ENCODE results near the gene MLYCD.

MLYCD gene

DNA sequence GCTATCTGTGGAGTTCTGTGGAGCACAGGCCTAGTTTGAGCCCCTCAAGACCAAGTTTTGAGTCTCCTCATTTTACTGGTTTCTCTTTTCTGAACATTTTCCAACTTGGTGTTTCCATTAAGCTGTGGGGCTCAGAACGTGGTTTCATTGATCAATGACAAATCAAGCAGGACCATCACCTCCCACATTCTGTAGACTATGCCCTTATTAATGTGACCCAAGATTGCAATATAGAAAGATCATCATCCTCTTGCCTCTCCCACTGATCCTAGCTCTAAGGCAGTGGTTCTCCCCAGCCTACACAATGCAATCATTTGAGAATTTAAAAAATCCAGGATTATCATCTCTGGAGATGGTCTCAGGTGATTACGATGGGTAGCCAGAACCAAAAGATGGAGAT lies 38.4 kb downstream of the MLYCD start:
- TF ChIP-seq, protein P1, sequence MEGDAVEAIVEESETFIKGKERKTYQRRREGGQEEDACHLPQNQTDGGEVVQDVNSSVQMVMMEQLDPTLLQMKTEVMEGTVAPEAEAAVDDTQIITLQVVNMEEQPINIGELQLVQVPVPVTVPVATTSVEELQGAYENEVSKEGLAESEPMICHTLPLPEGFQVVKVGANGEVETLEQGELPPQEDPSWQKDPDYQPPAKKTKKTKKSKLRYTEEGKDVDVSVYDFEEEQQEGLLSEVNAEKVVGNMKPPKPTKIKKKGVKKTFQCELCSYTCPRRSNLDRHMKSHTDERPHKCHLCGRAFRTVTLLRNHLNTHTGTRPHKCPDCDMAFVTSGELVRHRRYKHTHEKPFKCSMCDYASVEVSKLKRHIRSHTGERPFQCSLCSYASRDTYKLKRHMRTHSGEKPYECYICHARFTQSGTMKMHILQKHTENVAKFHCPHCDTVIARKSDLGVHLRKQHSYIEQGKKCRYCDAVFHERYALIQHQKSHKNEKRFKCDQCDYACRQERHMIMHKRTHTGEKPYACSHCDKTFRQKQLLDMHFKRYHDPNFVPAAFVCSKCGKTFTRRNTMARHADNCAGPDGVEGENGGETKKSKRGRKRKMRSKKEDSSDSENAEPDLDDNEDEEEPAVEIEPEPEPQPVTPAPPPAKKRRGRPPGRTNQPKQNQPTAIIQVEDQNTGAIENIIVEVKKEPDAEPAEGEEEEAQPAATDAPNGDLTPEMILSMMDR (IDR thresholded peaks at IDR 0.05) = no peak

DNA sequence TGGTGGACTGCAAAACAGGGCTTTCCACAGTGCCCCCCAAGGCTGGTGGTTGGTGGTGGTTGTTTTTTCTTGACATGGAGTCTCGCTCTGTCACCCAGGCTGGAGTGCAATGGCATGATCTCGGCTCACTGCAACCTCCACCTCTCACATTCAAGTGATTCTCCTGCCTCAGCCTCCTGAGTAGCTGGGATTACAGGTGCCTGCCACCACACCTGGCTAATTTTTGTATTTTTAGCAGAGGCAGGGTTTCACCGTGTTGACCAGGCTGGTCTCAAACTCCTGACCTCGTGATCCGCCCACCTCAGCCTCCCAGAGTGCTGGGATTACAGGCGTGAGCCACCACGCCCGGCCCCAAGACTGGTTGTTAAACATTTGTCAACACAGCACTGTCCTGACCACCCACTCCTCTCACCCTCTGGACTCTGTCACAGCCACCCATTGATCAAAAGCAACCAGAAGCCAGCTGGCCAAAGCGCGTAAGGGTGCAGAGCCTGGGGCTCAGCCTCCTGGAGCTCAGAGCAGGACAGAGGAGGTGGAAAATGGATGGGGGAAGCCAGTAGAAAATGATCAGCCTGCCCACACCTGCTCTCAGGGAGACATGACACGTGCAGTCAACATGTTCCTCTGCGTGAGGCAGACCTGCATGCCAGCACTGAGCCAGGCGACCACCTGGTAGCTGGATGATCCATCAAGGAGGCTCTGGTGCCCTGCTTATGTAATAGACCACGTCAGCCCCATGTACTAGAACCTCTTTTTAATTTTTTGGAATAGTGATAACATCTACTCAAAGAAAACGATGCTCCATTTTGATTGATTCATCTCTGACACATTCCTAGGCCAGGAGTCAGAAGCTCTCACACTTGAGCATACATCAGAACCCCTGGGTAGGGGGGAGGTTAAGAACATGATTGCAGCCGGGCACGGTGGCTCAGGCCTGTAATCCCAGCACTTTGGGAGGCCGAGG lies 39.3 kb downstream of the MLYCD start:
- TF ChIP-seq, protein P1 (IDR thresholded peaks at IDR 0.05) = no peak

DNA sequence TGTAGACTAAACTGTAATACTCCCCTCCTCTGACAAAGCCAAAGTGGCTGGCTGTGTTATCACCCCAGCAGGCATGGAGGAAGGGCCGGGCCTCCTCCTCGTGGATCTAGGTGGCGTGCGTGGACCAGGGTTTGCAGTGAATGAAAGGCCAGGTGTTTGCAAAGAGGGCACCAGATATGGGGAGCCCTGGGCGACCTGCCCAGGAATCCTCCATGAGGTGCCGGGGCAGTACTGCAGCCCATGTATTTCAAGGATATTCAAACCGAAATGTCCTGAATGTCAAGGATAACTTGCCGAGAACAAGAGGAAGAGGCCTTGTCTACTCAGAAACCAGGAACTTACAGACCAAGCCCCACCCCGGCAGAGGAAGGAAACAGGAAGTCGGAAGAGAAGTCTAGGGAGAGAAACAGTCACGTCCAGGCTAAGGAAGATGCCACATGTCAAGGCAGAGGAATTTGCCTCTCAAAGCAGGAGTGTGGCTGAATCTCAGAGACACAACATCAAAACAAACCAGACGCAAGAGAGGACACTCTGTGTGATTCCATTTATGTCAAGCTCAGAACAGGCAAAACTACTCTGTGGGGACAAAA lies 40.4 kb downstream of the MLYCD start:
- TF ChIP-seq, protein P1 (IDR thresholded peaks at IDR 0.05) = no peak

DNA sequence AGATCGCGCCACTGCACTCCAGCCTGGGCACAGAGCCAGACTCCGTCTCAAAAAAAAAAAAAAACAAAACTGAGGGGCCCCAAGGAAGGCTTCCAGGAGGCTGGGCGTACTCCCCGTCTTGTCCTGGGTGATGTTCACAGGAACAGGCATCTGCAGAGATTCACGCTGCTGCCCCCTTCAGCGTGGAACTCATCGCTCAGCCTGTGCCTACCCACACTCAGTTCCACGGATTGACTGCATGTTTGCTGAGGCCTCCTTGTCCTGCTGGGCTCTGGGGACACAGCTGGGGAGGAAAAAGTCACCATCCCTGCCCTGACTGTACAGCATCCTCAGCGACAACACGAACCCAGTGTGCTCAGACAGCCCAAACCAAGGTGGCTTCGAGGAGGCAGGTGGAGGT lies 41.2 kb downstream of the MLYCD start:
- TF ChIP-seq, protein P1 (IDR thresholded peaks at IDR 0.05) = no peak

DNA sequence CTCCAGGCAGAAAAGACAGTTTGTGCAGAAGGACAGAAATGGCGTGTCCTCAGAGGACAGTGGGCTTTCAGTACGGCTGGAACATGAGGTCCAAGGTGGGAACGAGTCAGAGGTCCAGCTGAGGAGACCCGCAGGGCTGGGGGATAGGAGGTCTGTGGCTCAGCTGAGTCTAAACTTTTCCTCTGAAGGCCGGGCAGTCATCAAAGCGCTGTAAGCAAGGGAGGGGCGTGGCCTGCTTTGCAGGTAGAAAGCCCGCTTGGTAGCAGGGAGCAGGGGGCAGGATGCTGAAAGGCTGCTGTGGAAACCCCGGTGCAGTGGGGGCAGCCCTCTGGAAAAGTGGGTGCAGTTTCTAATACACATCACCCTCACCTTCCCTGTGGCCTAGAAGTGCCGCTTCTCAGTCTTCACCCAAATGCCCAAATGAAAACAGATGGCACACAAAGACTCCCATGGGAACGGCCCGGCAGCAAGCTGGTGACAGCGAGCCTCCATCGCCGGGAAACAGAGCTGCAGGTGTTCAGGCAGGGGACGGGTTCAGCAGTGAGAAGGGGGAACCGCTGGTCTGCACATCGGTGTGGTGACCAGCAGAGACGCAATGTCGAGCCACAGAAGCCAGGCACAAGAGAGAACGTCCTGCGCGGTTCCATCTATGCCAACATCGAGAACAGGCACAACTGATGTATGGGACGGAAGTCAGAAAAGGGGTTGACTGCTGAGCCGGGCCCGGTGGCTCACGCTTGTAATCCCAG lies 41.9 kb downstream of the MLYCD start:
- TF ChIP-seq, protein P1 (IDR thresholded peaks at IDR 0.05) = no peak

DNA sequence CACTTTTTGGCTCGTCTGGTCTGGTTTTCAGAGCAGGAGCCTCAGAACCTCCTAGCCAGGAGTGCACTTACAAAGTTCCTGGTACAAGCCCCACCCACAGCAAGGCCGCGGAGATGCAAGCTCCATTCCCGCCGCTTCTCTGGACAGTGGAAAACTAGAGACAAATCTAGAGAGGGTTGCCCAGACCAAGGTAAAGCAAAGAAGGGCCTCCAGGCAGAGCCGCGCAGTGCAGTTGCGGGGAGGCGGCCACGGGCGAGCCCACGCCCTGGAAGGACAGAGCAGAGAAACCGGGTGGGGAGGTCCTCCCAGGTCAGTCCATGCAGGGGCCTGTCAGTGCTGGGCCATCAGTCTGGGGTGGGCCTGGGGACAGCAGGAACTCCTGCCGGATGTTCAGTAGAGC lies 43.2 kb downstream of the MLYCD start:
- TF ChIP-seq, protein P1 (IDR thresholded peaks at IDR 0.05) = no peak

DNA sequence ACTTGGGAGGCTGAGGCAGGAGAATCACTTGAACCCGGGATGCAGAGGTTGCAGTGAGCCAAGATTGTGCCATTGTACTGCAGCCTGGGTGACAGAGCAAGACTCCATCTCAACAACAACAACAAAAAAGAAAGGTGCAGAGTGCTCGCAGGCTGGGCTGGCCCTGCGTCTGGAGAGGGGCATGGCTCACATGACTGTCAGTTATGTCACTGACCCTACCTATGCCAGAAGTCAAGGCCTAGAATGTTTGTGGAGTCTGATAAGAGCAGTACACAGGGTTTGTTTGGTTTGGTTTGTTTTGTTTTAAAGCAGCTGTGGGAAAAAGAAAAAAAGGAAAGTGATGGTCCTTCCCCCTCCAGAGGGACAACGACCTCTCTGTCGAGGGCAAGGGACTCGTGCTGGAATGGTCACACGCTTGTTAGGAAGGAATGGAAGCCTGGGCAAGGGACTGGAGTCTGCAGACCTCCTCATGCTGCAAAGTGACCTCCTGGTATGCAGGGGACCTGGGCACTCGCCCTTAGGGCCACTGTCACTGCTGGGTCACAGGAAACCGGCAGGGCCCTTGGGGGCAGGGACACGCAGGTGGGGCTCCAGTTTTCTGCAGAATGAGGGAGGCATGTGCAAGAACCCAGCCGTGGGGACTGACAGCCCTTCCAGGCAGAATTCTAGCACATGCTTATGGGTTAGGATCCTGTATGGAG lies 44.0 kb downstream of the MLYCD start:
- TF ChIP-seq, protein P1 (IDR thresholded peaks at IDR 0.05) = no peak

All from LNCAP (cell line).